BLaER1 treated with 17β-estradiol and CSF1 and Interleukin-3, amounts not matched to agents 10 nM and 100 nM (cell line): Measurements from ENCODE around the gene FOXN1.

ENCODE experiments used
- H3K27ac ChIP-seq, 11 experiments: shearing (Covaris generic); formaldehyde crosslinking; 2 replicates each; pipeline ENCODE4 v1.8.1; 2022
- H3K27me3 ChIP-seq, 11 experiments: shearing (Covaris generic); formaldehyde crosslinking; 2 replicates each; pipeline ENCODE4 v1.8.1; 2022
- H3K36me3 ChIP-seq, 11 experiments: shearing (Covaris generic); formaldehyde crosslinking; 2 replicates each; pipeline ENCODE4 v1.8.1; 2022
- H3K4me1 ChIP-seq, 10 experiments: shearing (Covaris generic); formaldehyde crosslinking; 2 replicates each; pipeline ENCODE4 v1.8.1; 2022
- H3K4me2 ChIP-seq, 11 experiments: shearing (Covaris generic); formaldehyde crosslinking; 2 replicates each; pipeline ENCODE4 v1.8.1; 2022
- H3K4me3 ChIP-seq, 10 experiments: shearing (Covaris generic); formaldehyde crosslinking; 2 replicates each; pipeline ENCODE4 v1.8.1; 2022
- H3K9ac ChIP-seq, 11 experiments: shearing (Covaris generic); formaldehyde crosslinking; 2 replicates each; pipeline ENCODE4 v1.8.1; 2022
- H3K9me3 ChIP-seq, 11 experiments: shearing (Covaris generic); formaldehyde crosslinking; replicated peaks in 1 of 11; 2 replicates each; pipeline ENCODE4 v1.8.1; 2022
- H4K20me1 ChIP-seq, 11 experiments: shearing (Covaris generic); formaldehyde crosslinking; 2 replicates each; pipeline ENCODE4 v1.8.1; 2022
- Cebpa-rat ChIP-seq, 11 experiments: shearing (Covaris generic); IDR thresholded peaks; 2 replicates each; pipeline ENCODE4 v1.8.1; 2022

The FOXN1 gene

GRCh38 chr17:28468781-28469180, 37.4 kb upstream of the FOXN1 start:
- H3K9ac ChIP-seq: peak overlapping the region in 1 of 11 experiments; percentile 1; a peak in 1 of 22 replicates
- H3K36me3 ChIP-seq: no peaks in the 10 kb centered on the region
- H3K27ac ChIP-seq: peak overlapping the region in 9 of 11 experiments; percentile 49 to 86 (median 72); a peak in 16 of 22 replicates
- no peaks in the 10 kb centered on the region for H3K9me3 ChIP-seq
- H4K20me1 ChIP-seq: no peaks in the 10 kb centered on the region
- peaks cover 30 to 97% (median 79%) of the 10 kb centered on the region in 10 experiments for H3K4me1 ChIP-seq
- no peak for TF ChIP-seq Cebpa-rat (IDR thresholded peaks at IDR 0.05)
- peak overlapping the region; percentile 2 to 94 (median 84); a peak in 20 of 22 replicates for H3K4me2 ChIP-seq
- 0 out of 20 replicates have a peak overlapping the region, but pooled peaks of 1 of the 10 experiments have one; percentile 6 for H3K4me3 ChIP-seq
- peaks cover 0 to 3% (median 0%) of the 10 kb centered on the region in 11 experiments; a peak in 1 of 22 replicates for H3K27me3 ChIP-seq

GRCh38 chr17:28469376-28469775, 36.8 kb upstream of the FOXN1 start:
- Histone ChIP-seq H3K9ac (peak overlapping the region in 1 of 11 experiments; percentile 1; a peak in 1 of 22 replicates), H3K36me3 (no peaks in the 10 kb centered on the region), H3K4me3 (peak overlapping the region in 1 of 10 experiments; percentile 6; a peak in 1 of 20 replicates), H3K9me3 (no peaks in the 10 kb centered on the region), H3K27ac (peak overlapping the region in 7 of 11 experiments; percentile 49 to 86 (median 72); a peak in 13 of 22 replicates), H4K20me1 (no peaks in the 10 kb centered on the region), H3K4me2 (peak overlapping the region; percentile 2 to 94 (median 84); a peak in 19 of 22 replicates), H3K4me1 (peaks cover 30 to 100% (median 77%) of the 10 kb centered on the region in 10 experiments), H3K27me3 (peaks cover 0 to 3% (median 0%) of the 10 kb centered on the region in 11 experiments; a peak in 1 of 22 replicates)
- no peak for TF ChIP-seq Cebpa-rat (IDR thresholded peaks at IDR 0.05)

- Histone ChIP-seq H3K9me3 (no peaks in the 10 kb centered on the region), H3K4me2 (peak overlapping the region in 10 of 11 experiments; percentile 11 to 94 (median 75); a peak in 17 of 22 replicates), H3K9ac (no peak overlapping the region), H3K27ac (peak overlapping the region in 7 of 11 experiments; percentile 17 to 53 (median 26); a peak in 10 of 22 replicates), H3K27me3 (peaks cover 0 to 3% (median 0%) of the 10 kb centered on the region in 11 experiments; a peak in 1 of 22 replicates), H3K4me3 (no peak overlapping the region), H3K36me3 (no peaks in the 10 kb centered on the region), H3K4me1 (peaks cover 30 to 100% (median 77%) of the 10 kb centered on the region in 10 experiments), H4K20me1 (no peaks in the 10 kb centered on the region)
- TF ChIP-seq Cebpa-rat (IDR thresholded peaks at IDR 0.05): no peak
These were observed 35.8 kb upstream of the FOXN1 start for GRCh38 chr17:28470266-28470913.

GRCh38 chr17:28470914-28471366, 35.2 kb upstream of the FOXN1 start:
- Histone ChIP-seq H3K4me3 (no peak overlapping the region), H3K27me3 (peaks cover 0 to 3% (median 0%) of the 10 kb centered on the region in 11 experiments; a peak in 1 of 22 replicates), H3K36me3 (no peaks in the 10 kb centered on the region), H3K9ac (no peak overlapping the region), H3K27ac (peak overlapping the region in 8 of 11 experiments; percentile 10 to 53 (median 24); a peak in 11 of 22 replicates), H3K4me1 (peaks cover 27 to 100% (median 77%) of the 10 kb centered on the region in 10 experiments), H3K9me3 (no peaks in the 10 kb centered on the region), H3K4me2 (peak overlapping the region in 10 of 11 experiments; percentile 11 to 94 (median 75); a peak in 18 of 22 replicates), H4K20me1 (no peaks in the 10 kb centered on the region)
- TF ChIP-seq Cebpa-rat (IDR thresholded peaks at IDR 0.05): no peak

GRCh38 chr17:28471531-28472342, 34.4 kb upstream of the FOXN1 start:
- Histone ChIP-seq H4K20me1 (no peaks in the 10 kb centered on the region), H3K9me3 (no peaks in the 10 kb centered on the region), H3K4me3 (no peak overlapping the region), H3K4me1 (peaks cover 20 to 100% (median 77%) of the 10 kb centered on the region in 10 experiments), H3K36me3 (no peaks in the 10 kb centered on the region), H3K27me3 (0 out of 22 replicates have a peak, but pooled peaks cover 0 to 3% (median 0%) of the 10 kb centered on the region in 11 experiments), H3K4me2 (peak overlapping the region in 9 of 11 experiments; percentile 44 to 94 (median 80); a peak in 17 of 22 replicates), H3K9ac (no peak overlapping the region), H3K27ac (peak overlapping the region in 5 of 11 experiments; percentile 8 to 53 (median 26); a peak in 5 of 22 replicates)
- no peak for TF ChIP-seq Cebpa-rat (IDR thresholded peaks at IDR 0.05)

GRCh38 chr17:28472871-28473497, 33.2 kb upstream of the FOXN1 start:
- no peaks in the 10 kb centered on the region for H4K20me1 ChIP-seq
- no peak for TF ChIP-seq Cebpa-rat (IDR thresholded peaks at IDR 0.05)
- H3K4me1 ChIP-seq: peaks cover 7 to 94% (median 66%) of the 10 kb centered on the region in 10 experiments

GRCh38 chr17:28473542-28473941, 32.6 kb upstream of the FOXN1 start, which contains the start of gene SLC13A2:
SLC13A2 (plus strand) TSS chr17:28473644; CDS start chr17:28473713, 69 bp downstream.
- H3K4me3 ChIP-seq: no peak within 1 kb of the TSS
- peak within 1 kb of the TSS in 6 of 11 experiments; percentile 34 to 94 (median 81); a peak in 8 of 22 replicates for H3K4me2 ChIP-seq
- no peak for TF ChIP-seq Cebpa-rat (IDR thresholded peaks at IDR 0.05)
- H3K9me3 ChIP-seq: no peaks in the 10 kb centered on the region
- 0 out of 22 replicates have a peak, but pooled peaks cover 0 to 3% (median 0%) of the 10 kb centered on the region in 11 experiments for H3K27me3 ChIP-seq
- H3K36me3 ChIP-seq: no peaks in the 10 kb centered on the region
- H4K20me1 ChIP-seq: no peaks in the 10 kb centered on the region
- H3K27ac ChIP-seq: 0 out of 22 replicates have a peak within 1 kb of the TSS, but pooled peaks of 1 of the 11 experiments have one; percentile 4
- no peak within 1 kb of the TSS for H3K9ac ChIP-seq
- peaks cover 2 to 93% (median 63%) of the 10 kb centered on the region in 10 experiments; a peak in 18 of 20 replicates for H3K4me1 ChIP-seq

More at GRCh38 chr17:28472871-28473497, 33.2 kb upstream of the FOXN1 start:
- Histone ChIP-seq H3K27me3 (0 out of 22 replicates have a peak, but pooled peaks cover 0 to 3% (median 0%) of the 10 kb centered on the region in 11 experiments), H3K9ac (no peak overlapping the region), H3K4me3 (no peak overlapping the region), H3K9me3 (no peaks in the 10 kb centered on the region), H3K36me3 (no peaks in the 10 kb centered on the region), H3K27ac (0 out of 22 replicates have a peak overlapping the region, but pooled peaks of 1 of the 11 experiments have one; percentile 4), H3K4me2 (peak overlapping the region in 4 of 11 experiments; percentile 34 to 94 (median 86); a peak in 6 of 22 replicates)

- no peak overlapping the region for H3K9ac ChIP-seq
- H3K4me1 ChIP-seq: peaks cover 0 to 93% (median 60%) of the 10 kb centered on the region in 10 experiments; a peak in 17 of 20 replicates
- no peaks in the 10 kb centered on the region for H4K20me1 ChIP-seq
- H3K27ac ChIP-seq: no peak overlapping the region
- TF ChIP-seq Cebpa-rat (IDR thresholded peaks at IDR 0.05): no peak
- H3K9me3 ChIP-seq: no peaks in the 10 kb centered on the region
- no peaks in the 10 kb centered on the region for H3K36me3 ChIP-seq
- H3K27me3 ChIP-seq: 0 out of 22 replicates have a peak, but pooled peaks cover 0 to 3% (median 0%) of the 10 kb centered on the region in 11 experiments
- H3K4me3 ChIP-seq: no peak overlapping the region
- peak overlapping the region in 4 of 11 experiments; percentile 13 to 94 (median 61); a peak in 5 of 22 replicates for H3K4me2 ChIP-seq
These were observed 32.0 kb upstream of the FOXN1 start for GRCh38 chr17:28474111-28474531.
